ENCODE measurements around the gene FIGNL1.

GRCh38 chr7:50495746-50496145 lies 45.6 kb upstream of the FIGNL1 start:
- TF ChIP-seq CTCF (IDR thresholded peaks at IDR 0.05) (no peak), POLR2A (IDR thresholded peaks at IDR 0.05) (no peak)

Measured in adrenal gland (tissue), 5 donors.